Medulla oblongata (tissue), 1 donor: ENCODE data around the gene KMT2D.

Experiments used
- DNase-seq: peaks from one replicate; pipeline ENCODE4 v3.0.0-alpha.2; 2015; ENCODE audit errors: extremely low spot score

Gene KMT2D

DNA sequence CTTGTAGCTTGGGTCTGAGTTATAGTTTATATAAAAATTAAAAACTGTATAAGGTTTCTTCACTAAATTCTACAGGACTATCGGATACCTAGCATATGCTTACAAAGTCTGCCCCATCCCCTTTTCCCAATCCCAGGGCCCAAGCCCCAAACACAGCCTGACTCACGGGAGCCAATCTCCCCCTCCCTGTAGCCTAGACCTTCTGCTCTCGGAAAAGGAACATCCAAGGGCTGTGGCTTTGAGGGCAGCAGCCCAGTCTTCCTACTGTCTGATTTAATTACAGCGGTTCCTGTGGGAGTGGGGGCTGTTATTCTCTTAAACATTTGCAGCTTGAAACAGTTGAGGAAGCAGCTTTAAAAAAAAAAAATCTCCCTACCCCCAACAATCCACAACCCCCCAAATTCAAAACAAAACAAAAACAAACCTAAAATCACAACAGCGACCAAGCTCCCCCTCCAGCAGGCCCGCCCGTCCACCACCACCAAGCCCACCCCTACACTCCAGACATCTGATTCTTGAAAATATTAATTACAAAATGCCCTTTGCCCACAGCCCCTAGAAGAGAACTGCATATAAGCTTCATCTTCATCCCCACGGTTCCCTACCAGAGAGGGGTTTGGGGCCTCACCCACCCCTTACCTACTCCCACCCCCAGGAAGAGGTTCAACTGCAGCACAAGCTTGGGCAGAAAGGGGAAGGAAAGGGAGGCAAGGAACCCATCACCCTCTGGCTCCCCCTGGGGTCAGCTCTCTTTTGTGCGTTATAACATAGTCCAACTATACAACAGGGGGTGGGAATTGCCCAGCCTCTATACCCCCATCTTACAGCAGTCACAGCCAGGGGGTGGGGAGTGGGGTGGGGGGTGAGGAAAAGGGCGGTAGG lies 40.9 kb downstream of the KMT2D start:
- DNase-seq = peak; percentile 26

DNA sequence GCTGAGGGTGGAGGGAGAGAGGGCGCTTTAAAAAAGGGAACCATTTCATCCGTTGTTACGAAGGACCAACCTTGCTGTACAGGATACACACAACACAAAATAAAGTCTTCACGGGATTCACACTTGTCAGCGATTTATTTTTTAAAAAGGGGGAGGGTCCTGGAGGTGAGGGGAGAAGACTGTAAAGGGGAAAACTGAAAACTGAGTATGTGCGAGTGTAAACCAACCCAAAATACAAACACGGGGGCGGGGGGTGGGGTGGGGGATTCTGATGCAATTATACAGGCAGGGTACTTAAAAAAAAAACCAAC lies 41.5 kb downstream of the KMT2D start:
- no peak for DNase-seq

GRCh38 chr12:49018261-49019119 lies 42.1 kb downstream of the KMT2D start, which contains the start of gene PRKAG1:
Gene PRKAG1 (minus strand): TSS chr12:49018776. CDS start chr12:49018740, 36 bp downstream.
- DNase-seq = peak; percentile 97

GRCh38 chr12:49017891-49018260 lies 42.7 kb downstream of the KMT2D start:
- peak; percentile 14 for DNase-seq

DNA sequence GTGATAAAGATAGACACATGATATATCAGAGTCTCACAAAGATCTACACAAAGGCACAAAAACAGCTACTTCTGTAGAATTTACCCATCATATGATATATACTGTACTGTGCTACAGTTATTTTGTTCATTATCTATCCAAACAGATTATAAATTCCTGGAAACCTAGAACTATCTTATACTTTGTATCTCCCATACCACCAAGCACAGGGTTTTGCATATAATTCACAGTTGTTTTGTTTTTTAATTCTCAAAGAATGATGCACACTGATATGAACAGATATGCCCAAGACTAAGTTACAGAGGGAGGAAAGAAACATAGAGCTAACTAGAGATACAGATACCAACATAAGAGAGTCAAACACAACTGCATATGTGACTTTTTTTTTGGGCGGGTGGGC lies 45.4 kb downstream of the KMT2D start:
- DNase-seq = no peak

DNA sequence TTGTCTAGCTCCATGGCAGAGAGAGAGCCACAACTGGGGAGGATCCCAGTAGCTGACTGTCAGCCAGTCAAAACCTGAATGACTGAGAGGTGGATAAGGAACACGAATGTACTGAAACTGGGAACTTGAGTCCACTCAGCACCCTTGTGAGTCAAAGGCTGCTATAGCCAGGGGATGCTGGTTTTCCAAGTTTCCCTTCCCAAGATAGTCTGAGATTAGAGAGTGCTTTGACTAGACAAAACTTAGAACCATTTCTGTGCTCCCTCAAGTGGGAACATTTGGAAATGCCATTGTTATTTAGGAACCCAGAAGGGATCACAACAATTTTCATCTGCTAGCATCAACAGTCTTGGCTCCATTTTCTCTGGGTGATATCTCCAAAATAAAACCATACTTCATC lies 46.0 kb downstream of the KMT2D start:
- no peak for DNase-seq

DNA sequence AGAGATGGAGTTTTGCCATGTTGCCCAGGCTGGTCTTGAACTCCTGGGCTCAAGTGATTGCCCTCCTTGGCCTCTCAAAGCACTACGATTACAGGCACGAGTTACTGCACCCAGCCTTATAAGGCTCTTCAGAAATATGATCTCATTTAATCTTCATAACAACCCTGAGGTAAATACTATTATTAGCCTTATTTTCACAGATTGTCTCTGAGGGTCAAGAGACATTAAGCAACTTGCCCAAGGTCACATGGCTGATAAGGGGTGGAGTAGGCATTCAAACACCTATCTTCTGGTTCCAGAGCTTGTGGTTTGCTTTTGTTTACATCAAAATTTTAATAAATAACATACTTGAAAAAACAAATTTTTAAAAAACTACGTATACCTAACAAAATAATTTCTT lies 47.2 kb downstream of the KMT2D start:
- no peak for DNase-seq

DNA sequence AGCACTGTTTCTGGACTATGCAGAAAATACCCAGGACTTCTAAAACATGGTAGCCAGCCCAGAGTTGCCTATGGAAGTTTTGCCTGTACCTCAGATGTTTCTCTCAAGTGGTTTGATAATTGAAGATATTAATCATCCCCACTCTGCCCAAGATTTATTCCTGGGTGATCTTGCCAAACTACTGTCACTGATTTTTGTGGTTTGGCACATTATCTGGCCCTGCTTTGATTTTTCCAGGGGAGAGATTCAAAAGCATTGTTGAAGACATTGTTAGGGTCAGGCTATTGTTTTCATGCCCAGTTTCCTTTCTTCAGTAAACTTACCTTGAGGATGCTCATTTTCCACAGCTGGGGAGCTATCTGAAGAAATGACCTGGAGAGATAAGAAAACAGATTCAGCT lies 47.9 kb downstream of the KMT2D start:
- no peak for DNase-seq
